Activated CD8-positive, alpha-beta memory T cell treated with anti-CD3 and anti-CD28 coated beads for 4 hours (primary cell): ENCODE data around the gene IRX3.
"Not testable (repeated sequence)": the region's sequence is repeated elsewhere in the genome, so short reads cannot be mapped to it uniquely, and the experiment has no call there.

Experiments
- DNase-seq, 2 donors: peaks; one replicate each; pipeline ENCODE4 v3.0.0-alpha.2; 2020; ENCODE audit warnings: low read depth in 2 of 2

IRX3 gene

GRCh38 chr16:54275956-54276355 lies 10.6 kb downstream of the IRX3 start:
- DNase-seq: no peak

- no peak for DNase-seq
Measured at GRCh38 chr16:54273566-54273965, 13.0 kb downstream of the IRX3 start.

- no peak for DNase-seq
Measured at GRCh38 chr16:54270711-54271110, 15.9 kb downstream of the IRX3 start.

GRCh38 chr16:54269461-54269860 lies 17.1 kb downstream of the IRX3 start:
- no peak for DNase-seq

GRCh38 chr16:54268766-54269165 lies 17.8 kb downstream of the IRX3 start:
- no peak for DNase-seq

- DNase-seq: no peak
Measured at GRCh38 chr16:54268340-54268739, 18.2 kb downstream of the IRX3 start.

- no peak for DNase-seq
Measured at GRCh38 chr16:54266363-54266955, 20.1 kb downstream of the IRX3 start.

GRCh38 chr16:54265575-54266107 lies 20.9 kb downstream of the IRX3 start:
- DNase-seq: no peak

GRCh38 chr16:54253118-54253517 lies 33.5 kb downstream of the IRX3 start:
- no peak for DNase-seq

GRCh38 chr16:54248863-54249710 lies 37.5 kb downstream of the IRX3 start:
- DNase-seq: no peak

GRCh38 chr16:54247705-54248104 lies 38.9 kb downstream of the IRX3 start:
- not testable (repeated sequence) for DNase-seq

- no peak for DNase-seq
Measured at GRCh38 chr16:54246454-54246821, 40.1 kb downstream of the IRX3 start.

GRCh38 chr16:54245788-54246453 lies 40.7 kb downstream of the IRX3 start:
- DNase-seq: no peak

GRCh38 chr16:54244061-54244886 lies 42.3 kb downstream of the IRX3 start:
- DNase-seq: no peak

- DNase-seq: no peak
Measured at GRCh38 chr16:54243202-54243601, 43.4 kb downstream of the IRX3 start.

- no peak for DNase-seq
Measured at GRCh38 chr16:54242199-54242598, 44.4 kb downstream of the IRX3 start.

GRCh38 chr16:54241525-54241924 lies 45.1 kb downstream of the IRX3 start:
- DNase-seq: no peak

GRCh38 chr16:54240271-54241129 lies 46.1 kb downstream of the IRX3 start:
- no peak for DNase-seq

GRCh38 chr16:54239456-54239855 lies 47.1 kb downstream of the IRX3 start:
- DNase-seq: no peak

GRCh38 chr16:54236773-54237172 lies 49.8 kb downstream of the IRX3 start:
- DNase-seq: no peak

- no peak for DNase-seq
Measured at GRCh38 chr16:54233615-54234014, 53.0 kb downstream of the IRX3 start.
